Measurements from ENCODE around the gene DAAM1. TPM values are rescaled to one million over a fixed set of nuclear protein-coding genes. Genes with fewer than 3 reads are reported as not detected.

The DAAM1 gene
- total RNA-seq, 1 donor from 2014 or later: 14.6 TPM

GRCh38 chr14:59337141-59337611 is 148.7 kb downstream of the DAAM1 start:
- intact Hi-C loops (cut with micrococcal nuclease): no loop called here

GRCh38 chr14:59338761-59339160 is 150.3 kb downstream of the DAAM1 start:
- intact Hi-C loops (cut with micrococcal nuclease): no loop called here

DNA sequence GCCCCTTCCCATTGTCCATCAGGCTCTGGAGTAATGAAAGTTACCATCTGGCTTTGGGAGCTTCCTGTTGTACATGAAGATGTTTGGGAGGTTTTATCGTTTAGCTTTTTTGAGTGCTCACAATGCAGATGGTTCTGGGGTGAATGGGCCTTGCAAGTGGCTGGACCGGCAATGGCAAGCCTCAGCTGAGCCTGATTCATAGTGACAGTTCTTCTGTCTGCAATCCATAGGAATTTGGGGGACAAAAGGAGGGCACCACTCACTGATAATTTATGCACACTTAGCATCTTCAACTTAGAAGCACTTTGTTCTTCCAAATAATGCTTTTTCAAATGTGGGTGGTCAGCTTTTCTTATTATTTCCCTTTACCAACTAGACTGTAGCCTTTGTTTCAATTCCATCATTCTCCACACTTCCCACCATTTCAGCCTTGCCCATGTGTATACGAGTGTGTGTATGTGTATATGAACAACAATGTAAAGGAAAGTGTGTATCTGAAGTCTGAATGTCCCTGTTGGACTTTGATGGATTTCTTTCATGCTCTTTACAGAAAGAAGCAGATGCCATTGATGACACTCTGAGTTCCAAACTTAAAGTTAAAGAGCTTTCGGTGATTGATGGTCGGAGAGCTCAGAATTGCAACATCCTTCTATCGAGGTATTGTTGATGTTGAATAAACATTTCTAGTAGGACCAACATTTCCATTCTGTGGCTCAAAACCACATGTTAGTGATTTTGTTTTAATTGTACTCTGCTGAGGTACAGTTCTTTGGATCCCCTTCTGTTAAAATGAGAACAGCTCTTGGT is 151.3 kb downstream of the DAAM1 start:
- intact Hi-C loops (cut with micrococcal nuclease): no loop called here

DNA sequence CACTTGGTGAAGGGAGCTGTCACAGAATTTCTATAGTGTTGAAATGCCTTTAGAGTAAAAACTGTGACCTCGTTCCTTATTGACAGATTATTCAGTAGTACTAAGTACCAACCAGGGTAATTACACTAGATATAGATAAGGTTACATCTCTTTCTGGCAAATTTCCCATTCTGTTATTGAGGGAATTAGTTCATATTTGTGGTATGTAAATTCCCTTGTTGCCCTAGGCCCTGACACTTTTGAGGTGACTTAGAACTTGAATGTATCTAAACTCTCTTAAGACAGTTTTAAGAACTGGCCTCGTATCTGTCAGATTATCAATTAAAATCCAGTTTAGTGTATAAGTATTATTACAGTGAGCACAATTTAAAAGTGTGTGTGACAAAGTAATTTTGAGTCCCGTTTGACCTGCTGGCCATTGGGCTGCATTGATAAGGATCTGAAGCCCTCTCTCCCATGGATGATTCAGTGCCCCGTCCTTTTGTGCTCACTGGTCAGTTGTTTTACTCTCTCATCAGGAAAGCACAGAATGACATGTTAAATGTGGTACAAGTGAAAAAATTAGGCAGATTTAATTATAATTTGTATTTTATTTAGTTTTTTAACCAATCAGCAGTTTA is 153.5 kb downstream of the DAAM1 start:
- intact Hi-C loops (cut with micrococcal nuclease): no loop called here

- intact Hi-C loops (cut with micrococcal nuclease): no loop called here
Measured at GRCh38 chr14:59342516-59343484, 154.3 kb downstream of the DAAM1 start.

DNA sequence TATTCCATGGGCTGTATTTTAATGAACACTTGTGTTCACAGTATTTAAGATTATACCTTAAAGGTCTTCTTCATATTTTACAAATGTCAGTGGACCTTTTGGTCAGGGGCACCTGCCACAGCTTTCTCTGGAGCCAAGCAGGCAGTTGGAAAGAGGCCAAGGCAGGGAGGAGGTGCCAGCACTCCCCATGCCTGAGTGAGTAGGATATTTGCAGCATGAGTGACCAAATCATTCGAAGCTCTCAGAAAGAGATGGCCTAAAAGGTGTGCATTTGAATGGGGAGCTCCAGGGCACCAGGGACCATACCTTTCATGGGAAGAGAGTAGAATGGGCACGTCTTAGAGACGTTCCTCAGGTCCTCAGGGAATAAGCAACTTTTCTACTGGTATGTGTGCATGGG is 155.1 kb downstream of the DAAM1 start:
- intact Hi-C loops (cut with micrococcal nuclease): no loop called here

GRCh38 chr14:59344016-59344415 is 155.5 kb downstream of the DAAM1 start:
- intact Hi-C loops (cut with micrococcal nuclease): no loop called here

DNA sequence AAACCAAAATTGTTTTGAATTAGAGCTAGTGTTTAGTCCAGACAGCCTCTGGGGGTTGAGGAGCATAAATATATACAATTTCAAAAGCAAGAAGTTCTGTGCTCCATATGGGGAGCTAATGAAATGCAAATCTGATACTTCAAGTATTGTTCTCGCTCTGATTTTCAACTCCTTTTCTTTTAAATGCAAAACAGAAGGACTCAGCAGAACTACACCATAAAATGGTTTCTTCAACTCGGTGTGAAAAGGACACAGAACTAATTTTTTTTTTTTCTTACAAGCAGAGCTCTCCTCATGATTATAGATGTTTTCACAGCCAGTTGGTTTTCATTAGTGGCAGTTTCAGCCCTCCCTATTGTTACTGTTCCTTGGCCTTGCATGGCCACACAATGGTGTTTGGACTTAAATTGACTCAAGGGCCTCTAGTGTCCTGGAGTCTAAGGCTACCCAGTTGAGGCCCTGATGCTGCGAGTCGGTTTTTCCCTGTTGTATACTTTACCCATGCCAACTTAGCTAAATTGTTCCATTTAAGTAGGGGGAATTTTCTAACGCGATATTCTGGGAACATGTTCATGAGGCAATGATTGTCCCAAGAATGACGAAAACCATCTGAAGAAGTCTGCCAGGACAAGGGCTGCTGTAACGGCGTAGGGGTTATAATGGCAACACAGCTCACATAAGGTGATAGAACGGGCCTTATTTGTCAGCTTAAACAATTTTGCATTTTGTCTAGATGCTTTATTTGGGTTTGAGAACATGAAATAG is 156.4 kb downstream of the DAAM1 start:
- intact Hi-C loops (cut with micrococcal nuclease): no loop called here

DNA sequence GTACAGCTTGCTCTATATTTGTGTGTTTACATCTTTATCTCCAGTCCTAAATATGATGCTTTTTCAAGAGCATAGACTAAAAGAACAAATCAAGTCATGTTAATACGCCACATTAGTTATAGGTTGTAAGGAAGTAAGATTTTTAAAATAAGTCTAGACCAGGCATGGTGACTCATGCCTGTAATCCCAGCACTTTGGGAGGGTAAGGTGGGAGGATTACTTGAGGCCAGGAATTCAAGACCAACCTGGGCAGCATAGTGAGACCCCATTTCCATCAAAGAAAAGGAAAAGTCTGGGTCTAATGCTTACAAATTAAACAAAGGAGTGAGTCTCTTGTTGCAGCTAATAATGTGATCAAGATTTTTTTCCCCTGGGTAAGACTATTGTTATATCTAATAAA is 157.9 kb downstream of the DAAM1 start:
- intact Hi-C loops (cut with micrococcal nuclease): no loop called here

GRCh38 chr14:59346796-59347510 is 158.5 kb downstream of the DAAM1 start:
- intact Hi-C loops (cut with micrococcal nuclease): no loop called here

DNA sequence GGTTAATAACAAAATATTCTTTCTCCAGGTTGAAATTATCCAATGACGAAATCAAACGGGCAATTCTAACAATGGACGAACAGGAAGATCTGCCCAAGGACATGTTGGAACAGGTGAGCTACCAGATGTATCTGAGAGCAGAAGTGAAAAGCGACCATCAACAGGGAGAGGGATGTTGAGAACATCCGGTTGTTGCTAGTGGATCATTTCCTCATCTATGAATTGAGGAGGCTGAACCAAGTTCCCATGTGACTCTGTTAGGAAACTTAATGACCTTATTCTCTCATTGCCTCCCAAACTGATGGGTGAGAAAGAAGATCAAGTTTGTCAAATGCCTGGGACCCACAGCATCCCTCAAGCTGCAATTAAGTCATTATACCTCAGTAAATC is 159.0 kb downstream of the DAAM1 start:
- intact Hi-C loops (cut with micrococcal nuclease): no loop called here

DNA sequence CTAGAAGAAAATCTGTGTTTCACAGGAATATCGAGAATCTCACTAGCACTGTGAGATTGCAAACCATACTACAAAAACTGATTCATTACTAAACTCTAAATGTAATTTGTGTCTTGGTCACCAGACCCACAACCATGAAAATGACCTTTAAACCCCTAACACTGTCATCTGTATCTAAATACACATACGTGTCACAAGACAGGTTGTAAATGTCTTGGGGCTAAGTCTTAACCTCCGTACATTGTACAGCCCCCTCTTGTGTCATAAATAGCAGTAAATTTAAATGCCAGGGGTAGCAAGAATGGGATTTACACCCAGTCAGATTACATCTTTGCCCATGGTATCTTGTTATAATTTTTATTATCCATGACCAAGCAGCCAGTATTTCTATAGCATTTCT is 159.4 kb downstream of the DAAM1 start:
- intact Hi-C loops (cut with micrococcal nuclease): no loop called here

DNA sequence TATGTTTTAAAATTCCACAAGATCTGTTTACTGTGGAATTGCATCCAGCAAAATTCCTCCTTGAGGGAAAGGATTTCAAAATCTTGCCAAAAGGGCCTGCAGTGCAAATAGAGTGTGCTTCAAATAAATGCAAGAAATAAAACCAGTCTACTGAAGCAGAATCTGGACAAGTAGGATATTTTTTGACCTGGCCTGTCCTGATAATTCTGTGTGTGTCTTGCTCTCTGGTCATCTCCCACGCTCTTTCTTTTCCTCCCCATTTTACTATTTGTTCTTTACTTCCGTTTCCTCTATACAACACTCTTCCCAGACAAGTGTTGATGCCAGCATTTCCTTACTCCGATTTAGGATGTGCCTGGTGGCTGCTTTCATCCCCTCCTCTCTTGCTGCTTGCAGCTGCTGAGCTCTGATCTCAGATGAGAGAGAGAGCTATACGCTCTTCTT is 160.8 kb downstream of the DAAM1 start:
- intact Hi-C loops (cut with micrococcal nuclease): no loop called here

GRCh38 chr14:59352961-59353360 is 164.5 kb downstream of the DAAM1 start:
- intact Hi-C loops (cut with micrococcal nuclease): no loop called here

DNA sequence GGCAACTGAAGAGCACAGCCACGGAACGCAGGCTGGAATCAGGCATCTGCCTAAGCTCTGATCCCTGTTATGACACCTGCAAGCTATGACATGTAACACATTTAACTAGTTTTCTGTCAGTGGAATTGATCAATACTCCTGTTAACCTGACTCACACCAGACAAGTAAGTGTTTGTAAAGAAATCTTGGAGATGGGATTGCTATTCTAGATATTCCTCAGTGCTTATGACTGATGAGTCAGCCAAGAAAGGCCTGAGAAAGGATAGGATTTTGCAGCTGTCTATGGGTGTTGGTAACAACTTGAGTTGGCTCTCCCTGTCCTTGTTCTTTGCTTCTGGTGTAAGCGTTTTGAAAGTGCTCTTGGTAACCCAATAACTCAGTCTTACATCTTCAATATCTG is 166.2 kb downstream of the DAAM1 start:
- intact Hi-C loops (cut with micrococcal nuclease): no loop called here

- intact Hi-C loops (cut with micrococcal nuclease): no loop called here
Measured at GRCh38 chr14:59355091-59355490, 166.6 kb downstream of the DAAM1 start.

GRCh38 chr14:59356312-59356711 is 167.8 kb downstream of the DAAM1 start:
- intact Hi-C loops (cut with micrococcal nuclease): no loop called here

DNA sequence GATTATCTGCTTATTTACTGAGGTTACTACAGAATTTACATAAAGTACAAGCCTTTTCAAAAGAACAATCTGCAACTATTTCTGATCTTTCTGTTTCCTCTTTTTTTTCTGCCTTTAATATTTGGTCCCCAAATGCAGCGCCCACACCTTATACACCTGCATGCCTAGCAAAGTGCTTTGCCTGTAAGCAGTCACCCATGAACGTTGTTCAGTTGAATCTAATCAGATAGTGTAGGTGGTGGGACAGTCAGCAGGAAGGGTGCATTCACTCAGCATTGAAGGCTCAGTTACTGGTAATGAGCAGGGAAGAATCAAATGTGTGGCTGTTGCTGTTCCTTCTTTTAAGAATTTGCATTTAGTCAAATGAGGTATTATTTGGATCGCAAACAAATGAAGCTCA is 168.3 kb downstream of the DAAM1 start:
- intact Hi-C loops (cut with micrococcal nuclease): no loop called here

GRCh38 chr14:59358102-59358501 is 169.6 kb downstream of the DAAM1 start:
- intact Hi-C loops (cut with micrococcal nuclease): no loop called here

- intact Hi-C loops (cut with micrococcal nuclease): no loop called here
Measured at GRCh38 chr14:59358784-59359183, 170.3 kb downstream of the DAAM1 start.
